ENCODE results near the gene EPHA4.

GRCh38 chr2:221381928-221382488 lies 190.1 kb downstream of the EPHA4 start:
- TF ChIP-seq, protein P1, sequence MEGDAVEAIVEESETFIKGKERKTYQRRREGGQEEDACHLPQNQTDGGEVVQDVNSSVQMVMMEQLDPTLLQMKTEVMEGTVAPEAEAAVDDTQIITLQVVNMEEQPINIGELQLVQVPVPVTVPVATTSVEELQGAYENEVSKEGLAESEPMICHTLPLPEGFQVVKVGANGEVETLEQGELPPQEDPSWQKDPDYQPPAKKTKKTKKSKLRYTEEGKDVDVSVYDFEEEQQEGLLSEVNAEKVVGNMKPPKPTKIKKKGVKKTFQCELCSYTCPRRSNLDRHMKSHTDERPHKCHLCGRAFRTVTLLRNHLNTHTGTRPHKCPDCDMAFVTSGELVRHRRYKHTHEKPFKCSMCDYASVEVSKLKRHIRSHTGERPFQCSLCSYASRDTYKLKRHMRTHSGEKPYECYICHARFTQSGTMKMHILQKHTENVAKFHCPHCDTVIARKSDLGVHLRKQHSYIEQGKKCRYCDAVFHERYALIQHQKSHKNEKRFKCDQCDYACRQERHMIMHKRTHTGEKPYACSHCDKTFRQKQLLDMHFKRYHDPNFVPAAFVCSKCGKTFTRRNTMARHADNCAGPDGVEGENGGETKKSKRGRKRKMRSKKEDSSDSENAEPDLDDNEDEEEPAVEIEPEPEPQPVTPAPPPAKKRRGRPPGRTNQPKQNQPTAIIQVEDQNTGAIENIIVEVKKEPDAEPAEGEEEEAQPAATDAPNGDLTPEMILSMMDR (IDR thresholded peaks at IDR 0.05): no peak
- TF ChIP-seq POLR2A (IDR thresholded peaks at IDR 0.05): no peak

Measured in Peyer's patch (tissue), 4 donors.